IPS DF 4.7 (cell line): ENCODE data around the gene DPP8.
"Not testable (repeated sequence)": the region's sequence is repeated elsewhere in the genome, so short reads cannot be mapped to it uniquely, and the experiment has no call there.

ENCODE experiments used
- DNase-seq: peaks from one replicate; pipeline ENCODE4 v3.0.0-alpha.2; 2013; ENCODE audit warnings: low spot score; ENCODE audit errors: extremely low read depth

Gene DPP8

GRCh38 chr15:65405791-65406423 lies 111.6 kb downstream of the DPP8 start:
- no peak for DNase-seq

- no peak for DNase-seq
Measured at GRCh38 chr15:65404186-65404872, 113.2 kb downstream of the DPP8 start.

- DNase-seq, result no peak
Measured at GRCh38 chr15:65402961-65403360, 114.5 kb downstream of the DPP8 start.

GRCh38 chr15:65401611-65402240 lies 115.8 kb downstream of the DPP8 start:
- no peak for DNase-seq

GRCh38 chr15:65400760-65401610 lies 116.5 kb downstream of the DPP8 start:
- DNase-seq, result no peak

GRCh38 chr15:65399997-65400396 lies 117.5 kb downstream of the DPP8 start:
- DNase-seq, result no peak

- DNase-seq, result no peak
Measured at GRCh38 chr15:65399001-65399706, 118.3 kb downstream of the DPP8 start.

- not testable (repeated sequence) for DNase-seq
Measured at GRCh38 chr15:65398486-65398885, 119.0 kb downstream of the DPP8 start.

- no peak for DNase-seq
Measured at GRCh38 chr15:65396965-65397317, 120.5 kb downstream of the DPP8 start.

- DNase-seq, result no peak
Measured at GRCh38 chr15:65396283-65396964, 121.1 kb downstream of the DPP8 start.

- no peak for DNase-seq
Measured at GRCh38 chr15:65395567-65396202, 121.8 kb downstream of the DPP8 start.

- DNase-seq, result no peak
Measured at GRCh38 chr15:65394936-65395335, 122.6 kb downstream of the DPP8 start.

GRCh38 chr15:65394280-65394789 lies 123.2 kb downstream of the DPP8 start:
- no peak for DNase-seq

GRCh38 chr15:65393557-65393956 lies 123.9 kb downstream of the DPP8 start:
- DNase-seq, result no peak

GRCh38 chr15:65393091-65393490 lies 124.4 kb downstream of the DPP8 start:
- no peak for DNase-seq
